Suprapubic skin (tissue), 4 donors: ENCODE measurements around the gene FGF16. TPM values are rescaled to one million over a fixed set of nuclear protein-coding genes. Genes with fewer than 3 reads are reported as not detected.
"Not testable (repeated sequence)": the region's sequence is repeated elsewhere in the genome, so short reads cannot be mapped to it uniquely, and the experiment has no call there.

ENCODE experiments used
- DNase-seq, 2 donors: peaks; one replicate each; pipeline ENCODE4 v3.0.0-alpha.2; 2019; ENCODE audit warnings: low spot score in 2 of 2
- H3K27ac ChIP-seq: fragments of 200-600 bp; sonication (generic); one replicate; pipeline ENCODE4 v1.5.1; 2019
- H3K27me3 ChIP-seq: fragments of 200-600 bp; sonication (generic); one replicate; pipeline ENCODE4 v1.5.1; 2019
- H3K36me3 ChIP-seq: fragments of 200-600 bp; sonication (generic); one replicate; pipeline ENCODE4 v1.5.1; 2019
- H3K4me1 ChIP-seq: fragments of 200-600 bp; sonication (generic); one replicate; pipeline ENCODE4 v1.5.1; 2019
- H3K4me3 ChIP-seq: fragments of 200-600 bp; sonication (generic); one replicate; pipeline ENCODE4 v1.5.1; 2019; ENCODE audit warnings: mild to moderate bottlenecking
- H3K9me3 ChIP-seq: fragments of 200-600 bp; sonication (generic); one replicate; pipeline ENCODE4 v1.5.1; 2019
- EP300 ChIP-seq: sonication (generic); formaldehyde crosslinking; IDR thresholded peaks from one replicate; pipeline ENCODE4 v1.6.1; 2017; ENCODE audit warnings: antibody characterized with exemption
- POLR2A ChIP-seq, 2 donors: fragments of 450-650 bp; IDR thresholded peaks; one replicate each; pipeline ENCODE4 v1.6.1; 2017; ENCODE audit warnings: antibody characterized with exemption in 2 of 2, mild to moderate bottlenecking in 2 of 2, moderate library complexity in 2 of 2
- POLR2AphosphoS5 ChIP-seq, 3 donors: sonication (generic); formaldehyde crosslinking; IDR thresholded peaks; one replicate each; pipeline ENCODE4 v1.6.1; 2017; ENCODE audit warnings: antibody characterized with exemption in 3 of 3
- WGBS: methylation state at CpG from one replicate; pipeline ENCODE4 v1.1.5; 2018; 5-methylcytosine and 5-hydroxymethylcytosine counted together
- total RNA-seq, 4 donors: library from RNA; depleted of rRNA; stranded (reverse); fragments of >200 nt; gene quantifications; one replicate each; pipeline ENCODE4 v1.1.0, GENCODE V29; 2016
- TF ChIP-seq, protein P1 (sequence below), 2 donors: fragments of 200-600 bp in 1 of 2; fragments of 450-650 bp in 1 of 2; sonication (generic) in 1 of 2; IDR thresholded peaks; one replicate each; pipeline ENCODE4 v1.5.1; 2016 to 2019; ENCODE audit warnings: antibody characterized with exemption in 2 of 2, mild to moderate bottlenecking in 1 of 2, moderate library complexity in 1 of 2

The FGF16 gene
- total RNA-seq, 4 donors from 2014 or later, result not detected

DNA sequence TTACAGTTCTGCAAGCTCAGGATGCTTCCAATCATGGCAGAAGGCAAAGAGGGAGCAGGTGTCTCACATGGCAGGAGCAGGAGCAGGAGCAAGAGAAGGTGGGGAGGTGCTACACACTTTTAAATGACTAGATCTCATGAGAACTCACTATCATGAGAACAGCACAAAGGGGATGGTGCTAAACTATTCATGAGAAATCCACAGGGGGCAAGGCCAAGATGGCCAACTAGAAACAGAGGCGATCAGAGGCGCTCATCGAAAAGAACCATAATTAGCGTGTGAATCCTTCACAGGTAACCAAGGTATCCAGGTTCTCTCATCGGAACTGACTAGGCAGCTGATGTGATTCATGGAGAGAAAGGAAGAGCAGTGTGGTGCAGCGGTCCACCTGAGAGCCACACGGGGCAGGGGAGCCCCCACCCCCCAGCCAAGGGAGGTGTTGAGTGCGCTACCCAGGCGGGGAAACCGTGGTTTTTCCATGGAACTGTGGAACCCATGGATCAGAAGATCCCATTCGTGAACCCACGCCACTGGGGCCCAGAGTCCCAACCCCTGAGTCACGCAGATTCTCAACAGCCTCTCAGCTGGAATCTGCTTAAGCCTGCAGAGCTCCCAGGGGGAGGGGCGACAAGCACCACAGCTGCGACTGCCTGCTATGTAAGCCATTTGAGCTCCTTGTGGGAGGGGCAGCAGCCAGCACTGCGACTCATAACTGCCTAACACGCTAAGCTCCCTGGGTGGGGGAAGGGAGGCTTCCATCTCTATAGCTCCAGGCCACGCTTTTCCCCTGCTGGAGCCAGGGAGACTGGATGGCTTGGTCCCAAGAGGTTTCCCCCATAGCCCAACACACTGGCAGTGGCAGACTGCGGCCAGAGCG is 46.7 kb downstream of the FGF16 start:
- Histone ChIP-seq H3K9me3 (no peaks in the 10 kb centered on the region), H3K36me3 (no peaks in the 10 kb centered on the region), H3K27ac (no peak overlapping the region), H3K27me3 (no peaks in the 10 kb centered on the region), H3K4me1 (no peaks in the 10 kb centered on the region), H3K4me3 (no peak overlapping the region)
- DNase-seq, result no peak
- TF ChIP-seq EP300 (no peak), POLR2A (IDR thresholded peaks at IDR 0.05) (no peak), POLR2AphosphoS5 (IDR thresholded peaks at IDR 0.05) (no peak)
- TF ChIP-seq, protein P1, sequence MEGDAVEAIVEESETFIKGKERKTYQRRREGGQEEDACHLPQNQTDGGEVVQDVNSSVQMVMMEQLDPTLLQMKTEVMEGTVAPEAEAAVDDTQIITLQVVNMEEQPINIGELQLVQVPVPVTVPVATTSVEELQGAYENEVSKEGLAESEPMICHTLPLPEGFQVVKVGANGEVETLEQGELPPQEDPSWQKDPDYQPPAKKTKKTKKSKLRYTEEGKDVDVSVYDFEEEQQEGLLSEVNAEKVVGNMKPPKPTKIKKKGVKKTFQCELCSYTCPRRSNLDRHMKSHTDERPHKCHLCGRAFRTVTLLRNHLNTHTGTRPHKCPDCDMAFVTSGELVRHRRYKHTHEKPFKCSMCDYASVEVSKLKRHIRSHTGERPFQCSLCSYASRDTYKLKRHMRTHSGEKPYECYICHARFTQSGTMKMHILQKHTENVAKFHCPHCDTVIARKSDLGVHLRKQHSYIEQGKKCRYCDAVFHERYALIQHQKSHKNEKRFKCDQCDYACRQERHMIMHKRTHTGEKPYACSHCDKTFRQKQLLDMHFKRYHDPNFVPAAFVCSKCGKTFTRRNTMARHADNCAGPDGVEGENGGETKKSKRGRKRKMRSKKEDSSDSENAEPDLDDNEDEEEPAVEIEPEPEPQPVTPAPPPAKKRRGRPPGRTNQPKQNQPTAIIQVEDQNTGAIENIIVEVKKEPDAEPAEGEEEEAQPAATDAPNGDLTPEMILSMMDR (IDR thresholded peaks at IDR 0.05), result no peak
- WGBS, result 75% methylated on average over 11 of the region's 20 CpGs

DNA sequence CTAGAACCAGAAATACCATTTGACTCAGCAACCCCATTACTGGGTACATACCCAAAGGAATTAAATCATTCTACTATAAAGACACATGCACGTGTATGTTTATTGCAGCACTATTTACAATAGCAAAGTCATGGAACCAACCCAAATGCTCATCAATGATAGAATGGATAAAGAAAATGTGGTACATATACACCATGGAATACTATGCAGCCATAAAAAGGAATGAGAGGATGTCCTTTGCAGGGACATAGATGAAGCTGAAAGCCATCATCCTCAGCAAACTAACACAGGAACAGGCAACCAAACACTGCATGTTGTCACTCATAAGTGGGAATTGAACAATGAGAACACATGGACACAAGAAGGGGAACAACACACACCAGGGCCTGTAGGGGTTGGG is 53.0 kb downstream of the FGF16 start:
- H3K9me3 ChIP-seq, DNase-seq, H3K27ac ChIP-seq, H3K4me3 ChIP-seq, H3K36me3 ChIP-seq, H3K4me1 ChIP-seq, H3K27me3 ChIP-seq: not testable (repeated sequence)
- 72% methylated on average over 1 of the region's 1 CpG for WGBS

DNA sequence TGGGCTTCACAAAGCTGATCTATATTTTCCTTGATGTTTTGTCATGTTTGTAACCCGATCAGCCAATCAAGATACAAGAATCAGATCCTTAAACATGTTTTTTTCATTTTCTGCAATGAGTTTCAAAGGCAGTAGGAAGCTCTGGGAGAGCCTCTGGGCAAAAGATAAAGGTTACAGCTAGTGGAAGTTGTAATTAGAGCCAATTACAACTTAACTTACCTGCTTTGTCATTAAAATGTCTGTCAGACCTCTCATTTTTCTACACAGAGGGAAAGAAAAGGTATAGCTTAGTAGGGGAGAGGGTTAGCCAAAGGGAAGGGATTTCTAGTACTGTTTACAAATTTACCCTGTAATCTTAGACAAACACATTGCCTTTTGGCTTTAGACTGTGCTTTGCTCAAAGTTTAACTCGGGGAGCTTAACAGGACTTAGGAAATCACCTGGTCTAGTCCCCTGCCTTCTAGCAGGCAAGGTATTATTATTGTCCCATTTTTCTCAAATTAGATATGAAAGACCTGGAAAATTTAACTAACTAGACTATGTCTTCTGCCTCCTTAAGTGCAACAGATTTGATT is 55.8 kb downstream of the FGF16 start:
- Histone ChIP-seq H3K27ac (no peak overlapping the region), H3K9me3 (no peaks in the 10 kb centered on the region), H3K4me1 (peaks cover 5% of the 10 kb centered on the region), H3K27me3 (no peaks in the 10 kb centered on the region), H3K4me3 (no peak overlapping the region), H3K36me3 (no peaks in the 10 kb centered on the region)
- 19% methylated on average over 2 of the region's 2 CpGs for WGBS
- TF ChIP-seq, protein P1 (IDR thresholded peaks at IDR 0.05), result no peak
- no peak for TF ChIP-seq POLR2A (IDR thresholded peaks at IDR 0.05)
- no peak for DNase-seq

DNA sequence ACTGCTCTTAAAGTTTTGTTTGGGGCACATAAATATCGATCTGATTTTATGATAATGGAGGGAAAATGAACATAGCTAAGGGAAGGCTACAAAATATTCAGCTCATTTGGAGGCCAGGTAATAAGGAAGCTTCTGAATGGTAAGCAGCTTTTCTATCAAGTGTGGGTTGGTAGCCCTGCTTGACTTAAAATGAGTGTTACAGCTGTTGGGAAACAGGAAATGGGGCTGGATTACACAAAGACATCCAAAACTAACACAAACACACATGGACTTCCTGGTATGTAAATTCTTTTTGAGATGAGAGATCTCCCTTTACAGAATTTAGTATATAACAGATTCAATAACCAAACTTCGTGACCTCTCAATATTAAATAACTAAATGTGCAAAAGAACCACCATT is 58.0 kb downstream of the FGF16 start:
- TF ChIP-seq, protein P1 (IDR thresholded peaks at IDR 0.05), result no peak
- TF ChIP-seq POLR2AphosphoS5 (IDR thresholded peaks at IDR 0.05), result no peak
- TF ChIP-seq EP300, result no peak
- no peak for TF ChIP-seq POLR2A (IDR thresholded peaks at IDR 0.05)
- no peaks in the 10 kb centered on the region for H3K27me3 ChIP-seq
- no peak for DNase-seq
- peaks cover 5% of the 10 kb centered on the region for H3K4me1 ChIP-seq
- 79% methylated on average over 2 of the region's 2 CpGs for WGBS
- no peak overlapping the region for H3K27ac ChIP-seq
- H3K4me3 ChIP-seq, result no peak overlapping the region
- no peaks in the 10 kb centered on the region for H3K9me3 ChIP-seq
- H3K36me3 ChIP-seq, result peaks cover 8% of the 10 kb centered on the region
